Measurements from ENCODE around the gene NHLH2.

The NHLH2 gene

GRCh38 chr1:115840605-115841460, at the start of gene NHLH2:
Gene NHLH2 (minus strand): TSS chr1:115841126. CDS start chr1:115838372, 2,754 bp downstream.
- DNase-seq: peak; percentile 89

- DNase-seq: no peak
Observed at GRCh38 chr1:115890580-115890979, 49.7 kb upstream of the NHLH2 start.

- DNase-seq: no peak
Observed at GRCh38 chr1:115888976-115889375, 48.0 kb upstream of the NHLH2 start.

GRCh38 chr1:115882913-115883902, 42.3 kb upstream of the NHLH2 start:
- DNase-seq: no peak

- DNase-seq: no peak
Observed at GRCh38 chr1:115880981-115881672, 40.2 kb upstream of the NHLH2 start.

GRCh38 chr1:115879977-115880376, 39.1 kb upstream of the NHLH2 start:
- DNase-seq: no peak

- DNase-seq: peak; percentile 79
Observed at GRCh38 chr1:115877511-115877910, 36.6 kb upstream of the NHLH2 start.

GRCh38 chr1:115874904-115875303, 34.0 kb upstream of the NHLH2 start:
- no peak for DNase-seq

- DNase-seq: no peak
Observed at GRCh38 chr1:115874497-115874896, 33.6 kb upstream of the NHLH2 start.

- DNase-seq: no peak
Observed at GRCh38 chr1:115873184-115873583, 32.3 kb upstream of the NHLH2 start.

- DNase-seq: no peak
Observed at GRCh38 chr1:115869064-115869463, 28.1 kb upstream of the NHLH2 start.

- DNase-seq: no peak
Observed at GRCh38 chr1:115867216-115867615, 26.3 kb upstream of the NHLH2 start.

GRCh38 chr1:115865704-115866380, 24.9 kb upstream of the NHLH2 start:
- no peak for DNase-seq

- no peak for DNase-seq
Observed at GRCh38 chr1:115862403-115862802, 21.5 kb upstream of the NHLH2 start.

GRCh38 chr1:115854005-115854404, 13.1 kb upstream of the NHLH2 start:
- DNase-seq: no peak

- no peak for DNase-seq
Observed at GRCh38 chr1:115850937-115851336, 10.0 kb upstream of the NHLH2 start.

GRCh38 chr1:115847787-115848186, 6.9 kb upstream of the NHLH2 start:
- DNase-seq: no peak

- no peak for DNase-seq
Observed at GRCh38 chr1:115842948-115843347, 2.0 kb upstream of the NHLH2 start.

GRCh38 chr1:115839679-115840237, 1.2 kb downstream of the NHLH2 start:
- peak; percentile 16 for DNase-seq

- peak; percentile 59 for DNase-seq
Observed at GRCh38 chr1:115839029-115839678, 1.8 kb downstream of the NHLH2 start.

GRCh38 chr1:115838431-115839028, 2.4 kb downstream of the NHLH2 start:
- DNase-seq: no peak

All from NCI-H1694 (cell line).